GM23338 (cell line): ENCODE measurements around the gene UTP11. TPM values are rescaled to one million over a fixed set of nuclear protein-coding genes. Genes with fewer than 3 reads are reported as not detected.

Source experiments
- ATAC-seq: fragments of 200-7000 bp; cut with Tn5 transposase; 3 replicates; pipeline ENCODE4 v1.9.1; 2020
- DNase-seq: peaks from one replicate; pipeline ENCODE4 v3.0.0-alpha.2; 2015; ENCODE audit warnings: low spot score
- H2AFZ ChIP-seq: fragments of 200-600 bp; sonication (generic); 2 replicates; pipeline ENCODE4 v1.8.0; 2016; ENCODE audit warnings: antibody characterized with exemption, mild to moderate bottlenecking, moderate library complexity
- H3F3A ChIP-seq: fragments of 200-600 bp; sonication (generic); replicated peaks from 2 replicates; pipeline ENCODE4 v1.8.0; 2017; ENCODE audit warnings: antibody characterized with exemption, mixed run types, low read depth
- H3K27ac ChIP-seq: fragments of 200-600 bp; sonication (generic); 2 replicates; pipeline ENCODE4 v1.6.1; 2016; ENCODE audit warnings: low read depth
- H3K27me3 ChIP-seq: fragments of 200-600 bp; sonication (generic); 2 replicates; pipeline ENCODE4 v1.8.0; 2016; ENCODE audit warnings: mild to moderate bottlenecking, mixed run types, moderate library complexity; ENCODE audit not compliant: insufficient read depth
- H3K36me3 ChIP-seq: fragments of 200-600 bp; sonication (generic); 2 replicates; pipeline ENCODE4 v1.8.0; 2016; ENCODE audit warnings: mild to moderate bottlenecking; ENCODE audit not compliant: insufficient read depth
- H3K4me1 ChIP-seq: fragments of 200-600 bp; sonication (generic); 2 replicates; pipeline ENCODE4 v1.8.0; 2016; ENCODE audit warnings: mild to moderate bottlenecking, moderate library complexity; ENCODE audit not compliant: insufficient read depth
- H3K4me2 ChIP-seq: fragments of 200-600 bp; sonication (generic); 2 replicates; pipeline ENCODE4 v1.7.1; 2017; ENCODE audit warnings: mixed run types
- H3K4me3 ChIP-seq: fragments of 200-600 bp; sonication (generic); 2 replicates; pipeline ENCODE4 v1.6.1; 2016; ENCODE audit warnings: mixed run types
- H3K79me2 ChIP-seq: fragments of 200-600 bp; sonication (generic); replicated peaks from 2 replicates; pipeline ENCODE4 v1.8.0; 2017; ENCODE audit warnings: mild to moderate bottlenecking; ENCODE audit not compliant: insufficient read depth
- H3K9me2 ChIP-seq: fragments of 200-600 bp; sonication (generic); 2 replicates; pipeline ENCODE4 v1.8.0; 2017; ENCODE audit not compliant: insufficient read depth
- H4K20me1 ChIP-seq: fragments of 200-600 bp; sonication (generic); replicated peaks from 2 replicates; pipeline ENCODE4 v1.8.0; 2017; ENCODE audit warnings: mild to moderate bottlenecking; ENCODE audit not compliant: insufficient read depth
- H3K27ac Mint-ChIP-seq: 2 replicates; pipeline ENCODE4 v1.8.0; 2020; ENCODE audit warnings: inconsistent platforms, mild to moderate bottlenecking, moderate library complexity, mixed read lengths
- H3K27me3 Mint-ChIP-seq: 3 replicates; pipeline ENCODE4 v1.8.0; 2022; ENCODE audit warnings: low read depth, mild to moderate bottlenecking, moderate library complexity, mixed read lengths, inconsistent platforms; ENCODE audit not compliant: insufficient read depth, poor library complexity
- H3K36me3 Mint-ChIP-seq: 3 replicates; pipeline ENCODE4 v1.8.0; 2021; ENCODE audit warnings: low read depth, mild to moderate bottlenecking, inconsistent platforms, moderate library complexity, mixed read lengths
- H3K4me1 Mint-ChIP-seq: 3 replicates; pipeline ENCODE4 v1.8.0; 2020; ENCODE audit warnings: mild to moderate bottlenecking, inconsistent platforms, mixed read lengths
- H3K4me3 Mint-ChIP-seq: 3 replicates; pipeline ENCODE4 v1.8.0; 2021; ENCODE audit warnings: moderate library complexity, mild to moderate bottlenecking, inconsistent platforms, mixed read lengths
- H3K9me3 Mint-ChIP-seq: 3 replicates; pipeline ENCODE4 v1.8.0; 2020; ENCODE audit warnings: moderate library complexity, mild to moderate bottlenecking, inconsistent platforms, mixed read lengths
- CREB1 ChIP-seq: fragments of 250-450 bp; sonication (Bioruptor Pico); IDR thresholded peaks from 2 replicates; pipeline ENCODE4 v1.5.0; 2020; ENCODE audit warnings: low read depth, mild to moderate bottlenecking, moderate library complexity
- EZH2 ChIP-seq: fragments of 200-600 bp; sonication (generic); IDR thresholded peaks from one replicate; pipeline ENCODE4 v1.8.0; 2017; ENCODE audit warnings: antibody characterized with exemption, mild to moderate bottlenecking, low read depth; ENCODE audit not compliant: unreplicated experiment
- EZH2phosphoT487 ChIP-seq: fragments of 200-600 bp; sonication (generic); IDR thresholded peaks from one replicate; pipeline ENCODE4 v1.8.1; 2018; ENCODE audit warnings: antibody characterized with exemption; ENCODE audit not compliant: unreplicated experiment
- JUNB ChIP-seq: IDR thresholded peaks from one replicate; pipeline ENCODE4 v1.6.1; 2016; ENCODE audit warnings: antibody characterized with exemption; ENCODE audit not compliant: unreplicated experiment
- NANOG ChIP-seq: IDR thresholded peaks from 2 replicates; pipeline ENCODE4 v1.6.1; 2016; ENCODE audit warnings: antibody characterized with exemption, borderline replicate concordance
- POLR2AphosphoS5 ChIP-seq: IDR thresholded peaks from 2 replicates; pipeline ENCODE4 v1.6.1; 2016; ENCODE audit warnings: antibody characterized with exemption, low read depth
- STAT1 ChIP-seq: IDR thresholded peaks from one replicate; pipeline ENCODE4 v1.6.1; 2016; ENCODE audit warnings: antibody characterized with exemption; ENCODE audit not compliant: unreplicated experiment
- ZNF114 ChIP-seq: fragments of 250-450 bp; sonication (Bioruptor Pico); IDR thresholded peaks from 2 replicates; pipeline ENCODE4 v1.5.0; 2020; ENCODE audit warnings: mild to moderate bottlenecking, moderate library complexity
- ZNF331 ChIP-seq: fragments of 250-450 bp; sonication (Bioruptor Pico); IDR thresholded peaks from 2 replicates; pipeline ENCODE4 v1.5.0; 2020; ENCODE audit warnings: low read depth, mild to moderate bottlenecking, moderate library complexity
- polyA plus RNA-seq: library from polyadenylated mRNA; unstranded; fragments of >200 nt; fragmentation: Nextera tagmentation; extraction: Ambion mirVana; gene quantifications from 2 replicates; pipeline ENCODE4 v1.2.1, GENCODE V29; 2016
- total RNA-seq: library from RNA; depleted of rRNA; stranded (reverse); fragments of >200 nt; shearing (Covaris generic); gene quantifications from 2 replicates; pipeline ENCODE4 v1.2.3, GENCODE V29; 2014
- TF ChIP-seq, protein P1 (sequence below): fragments of 250-450 bp; sonication (Bioruptor Pico); IDR thresholded peaks from 2 replicates; pipeline ENCODE4 v1.5.0; 2020; ENCODE audit warnings: mild to moderate bottlenecking, moderate library complexity
- TF ChIP-seq, protein P2 (sequence below): IDR thresholded peaks from one replicate; pipeline ENCODE4 v1.6.1; 2018; ENCODE audit warnings: antibody characterized with exemption; ENCODE audit not compliant: unreplicated experiment
- TF ChIP-seq, protein P3 (sequence below), 2 experiments: fragments of 200-600 bp in 1 of 2; sonication (generic) in 1 of 2; conservative IDR thresholded peaks; 2 replicates each; pipeline versions ENCODE4 v1.5.1 to v1.6.1; 2016 to 2017; ENCODE audit warnings: antibody characterized with exemption in 2 of 2, low read depth in 2 of 2, mild to moderate bottlenecking in 2 of 2, moderate library complexity in 1 of 2
- TF ChIP-seq, protein P4 (sequence below): IDR thresholded peaks from 2 replicates; pipeline ENCODE4 v1.6.1; 2016; ENCODE audit warnings: antibody characterized with exemption

The UTP11 gene
- total and polyA plus RNA-seq, 2 experiments from 2014 or later, result 67.8 to 105 TPM

DNA sequence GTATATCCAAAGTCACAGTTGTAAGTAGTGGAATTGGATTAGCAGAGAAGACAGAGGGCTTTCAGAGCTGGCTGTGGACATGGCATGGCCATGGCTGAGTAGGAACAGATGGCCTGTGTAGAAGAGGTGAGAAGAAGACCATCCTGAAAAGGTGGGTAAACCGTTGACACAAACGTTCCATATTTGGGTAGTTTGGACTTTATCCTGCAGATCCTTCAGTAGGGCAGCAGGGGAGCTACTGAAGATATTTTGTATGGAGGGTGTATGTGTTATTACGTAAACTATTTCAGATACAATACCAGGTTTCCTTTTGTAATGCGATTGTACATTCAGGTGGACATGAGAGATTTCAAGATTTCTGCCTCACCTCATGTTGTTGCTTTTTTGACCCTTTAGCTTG, 1.6 kb downstream of the UTP11 start:
- Histone ChIP-seq H2AFZ (no peak overlapping the region), H3K4me1 (peaks cover 17% of the 10 kb centered on the region), H3K4me3 (peak overlapping the region; percentile 72; the same call in 1 of the 2 replicates), H4K20me1 (peaks cover 28% of the 10 kb centered on the region), H3K36me3 (peaks cover 17% of the 10 kb centered on the region), H3K9me2 (no peaks in the 10 kb centered on the region; the same call in 1 of the 2 replicates), H3K79me2 (peaks cover 52% of the 10 kb centered on the region), H3K27me3 (no peaks in the 10 kb centered on the region), H3F3A (peaks cover 36% of the 10 kb centered on the region), H3K4me2 (peak overlapping the region; percentile 76; the same call in 1 of the 2 replicates), H3K27ac (0 out of 2 replicates have a peak overlapping the region, but pooled peaks have one; percentile 24)
- TF ChIP-seq STAT1 (no peak), ZNF331 (CRISPR knock-in tag) (no peak), ZNF114 (CRISPR knock-in tag) (no peak), NANOG (no peak), POLR2AphosphoS5 (no peak), CREB1 (CRISPR knock-in tag) (no peak), EZH2phosphoT487 (no peak), EZH2 (no peak), JUNB (no peak)
- TF ChIP-seq, protein P1, sequence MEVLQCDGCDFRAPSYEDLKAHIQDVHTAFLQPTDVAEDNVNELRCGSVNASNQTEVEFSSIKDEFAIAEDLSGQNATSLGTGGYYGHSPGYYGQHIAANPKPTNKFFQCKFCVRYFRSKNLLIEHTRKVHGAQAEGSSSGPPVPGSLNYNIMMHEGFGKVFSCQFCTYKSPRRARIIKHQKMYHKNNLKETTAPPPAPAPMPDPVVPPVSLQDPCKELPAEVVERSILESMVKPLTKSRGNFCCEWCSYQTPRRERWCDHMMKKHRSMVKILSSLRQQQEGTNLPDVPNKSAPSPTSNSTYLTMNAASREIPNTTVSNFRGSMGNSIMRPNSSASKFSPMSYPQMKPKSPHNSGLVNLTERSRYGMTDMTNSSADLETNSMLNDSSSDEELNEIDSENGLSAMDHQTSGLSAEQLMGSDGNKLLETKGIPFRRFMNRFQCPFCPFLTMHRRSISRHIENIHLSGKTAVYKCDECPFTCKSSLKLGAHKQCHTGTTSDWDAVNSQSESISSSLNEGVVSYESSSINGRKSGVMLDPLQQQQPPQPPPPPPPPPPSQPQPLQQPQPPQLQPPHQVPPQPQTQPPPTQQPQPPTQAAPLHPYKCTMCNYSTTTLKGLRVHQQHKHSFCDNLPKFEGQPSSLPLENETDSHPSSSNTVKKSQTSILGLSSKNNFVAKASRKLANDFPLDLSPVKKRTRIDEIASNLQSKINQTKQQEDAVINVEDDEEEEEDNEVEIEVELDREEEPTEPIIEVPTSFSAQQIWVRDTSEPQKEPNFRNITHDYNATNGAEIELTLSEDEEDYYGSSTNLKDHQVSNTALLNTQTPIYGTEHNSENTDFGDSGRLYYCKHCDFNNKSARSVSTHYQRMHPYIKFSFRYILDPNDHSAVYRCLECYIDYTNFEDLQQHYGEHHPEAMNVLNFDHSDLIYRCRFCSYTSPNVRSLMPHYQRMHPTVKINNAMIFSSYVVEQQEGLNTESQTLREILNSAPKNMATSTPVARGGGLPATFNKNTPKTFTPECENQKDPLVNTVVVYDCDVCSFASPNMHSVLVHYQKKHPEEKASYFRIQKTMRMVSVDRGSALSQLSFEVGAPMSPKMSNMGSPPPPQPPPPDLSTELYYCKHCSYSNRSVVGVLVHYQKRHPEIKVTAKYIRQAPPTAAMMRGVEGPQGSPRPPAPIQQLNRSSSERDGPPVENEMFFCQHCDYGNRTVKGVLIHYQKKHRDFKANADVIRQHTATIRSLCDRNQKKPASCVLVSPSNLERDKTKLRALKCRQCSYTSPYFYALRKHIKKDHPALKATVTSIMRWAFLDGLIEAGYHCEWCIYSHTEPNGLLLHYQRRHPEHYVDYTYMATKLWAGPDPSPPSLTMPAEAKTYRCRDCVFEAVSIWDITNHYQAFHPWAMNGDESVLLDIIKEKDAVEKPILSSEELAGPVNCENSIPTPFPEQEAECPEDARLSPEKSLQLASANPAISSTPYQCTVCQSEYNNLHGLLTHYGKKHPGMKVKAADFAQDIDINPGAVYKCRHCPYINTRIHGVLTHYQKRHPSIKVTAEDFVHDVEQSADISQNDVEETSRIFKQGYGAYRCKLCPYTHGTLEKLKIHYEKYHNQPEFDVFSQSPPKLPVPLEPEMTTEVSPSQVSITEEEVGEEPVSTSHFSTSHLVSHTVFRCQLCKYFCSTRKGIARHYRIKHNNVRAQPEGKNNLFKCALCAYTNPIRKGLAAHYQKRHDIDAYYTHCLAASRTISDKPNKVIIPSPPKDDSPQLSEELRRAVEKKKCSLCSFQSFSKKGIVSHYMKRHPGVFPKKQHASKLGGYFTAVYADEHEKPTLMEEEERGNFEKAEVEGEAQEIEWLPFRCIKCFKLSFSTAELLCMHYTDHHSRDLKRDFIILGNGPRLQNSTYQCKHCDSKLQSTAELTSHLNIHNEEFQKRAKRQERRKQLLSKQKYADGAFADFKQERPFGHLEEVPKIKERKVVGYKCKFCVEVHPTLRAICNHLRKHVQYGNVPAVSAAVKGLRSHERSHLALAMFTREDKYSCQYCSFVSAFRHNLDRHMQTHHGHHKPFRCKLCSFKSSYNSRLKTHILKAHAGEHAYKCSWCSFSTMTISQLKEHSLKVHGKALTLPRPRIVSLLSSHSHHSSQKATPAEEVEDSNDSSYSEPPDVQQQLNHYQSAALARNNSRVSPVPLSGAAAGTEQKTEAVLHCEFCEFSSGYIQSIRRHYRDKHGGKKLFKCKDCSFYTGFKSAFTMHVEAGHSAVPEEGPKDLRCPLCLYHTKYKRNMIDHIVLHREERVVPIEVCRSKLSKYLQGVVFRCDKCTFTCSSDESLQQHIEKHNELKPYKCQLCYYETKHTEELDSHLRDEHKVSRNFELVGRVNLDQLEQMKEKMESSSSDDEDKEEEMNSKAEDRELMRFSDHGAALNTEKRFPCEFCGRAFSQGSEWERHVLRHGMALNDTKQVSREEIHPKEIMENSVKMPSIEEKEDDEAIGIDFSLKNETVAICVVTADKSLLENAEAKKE (CRISPR knock-in tag), result no peak
- TF ChIP-seq, protein P2, sequence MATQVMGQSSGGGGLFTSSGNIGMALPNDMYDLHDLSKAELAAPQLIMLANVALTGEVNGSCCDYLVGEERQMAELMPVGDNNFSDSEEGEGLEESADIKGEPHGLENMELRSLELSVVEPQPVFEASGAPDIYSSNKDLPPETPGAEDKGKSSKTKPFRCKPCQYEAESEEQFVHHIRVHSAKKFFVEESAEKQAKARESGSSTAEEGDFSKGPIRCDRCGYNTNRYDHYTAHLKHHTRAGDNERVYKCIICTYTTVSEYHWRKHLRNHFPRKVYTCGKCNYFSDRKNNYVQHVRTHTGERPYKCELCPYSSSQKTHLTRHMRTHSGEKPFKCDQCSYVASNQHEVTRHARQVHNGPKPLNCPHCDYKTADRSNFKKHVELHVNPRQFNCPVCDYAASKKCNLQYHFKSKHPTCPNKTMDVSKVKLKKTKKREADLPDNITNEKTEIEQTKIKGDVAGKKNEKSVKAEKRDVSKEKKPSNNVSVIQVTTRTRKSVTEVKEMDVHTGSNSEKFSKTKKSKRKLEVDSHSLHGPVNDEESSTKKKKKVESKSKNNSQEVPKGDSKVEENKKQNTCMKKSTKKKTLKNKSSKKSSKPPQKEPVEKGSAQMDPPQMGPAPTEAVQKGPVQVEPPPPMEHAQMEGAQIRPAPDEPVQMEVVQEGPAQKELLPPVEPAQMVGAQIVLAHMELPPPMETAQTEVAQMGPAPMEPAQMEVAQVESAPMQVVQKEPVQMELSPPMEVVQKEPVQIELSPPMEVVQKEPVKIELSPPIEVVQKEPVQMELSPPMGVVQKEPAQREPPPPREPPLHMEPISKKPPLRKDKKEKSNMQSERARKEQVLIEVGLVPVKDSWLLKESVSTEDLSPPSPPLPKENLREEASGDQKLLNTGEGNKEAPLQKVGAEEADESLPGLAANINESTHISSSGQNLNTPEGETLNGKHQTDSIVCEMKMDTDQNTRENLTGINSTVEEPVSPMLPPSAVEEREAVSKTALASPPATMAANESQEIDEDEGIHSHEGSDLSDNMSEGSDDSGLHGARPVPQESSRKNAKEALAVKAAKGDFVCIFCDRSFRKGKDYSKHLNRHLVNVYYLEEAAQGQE, result no peak
- TF ChIP-seq, protein P3, sequence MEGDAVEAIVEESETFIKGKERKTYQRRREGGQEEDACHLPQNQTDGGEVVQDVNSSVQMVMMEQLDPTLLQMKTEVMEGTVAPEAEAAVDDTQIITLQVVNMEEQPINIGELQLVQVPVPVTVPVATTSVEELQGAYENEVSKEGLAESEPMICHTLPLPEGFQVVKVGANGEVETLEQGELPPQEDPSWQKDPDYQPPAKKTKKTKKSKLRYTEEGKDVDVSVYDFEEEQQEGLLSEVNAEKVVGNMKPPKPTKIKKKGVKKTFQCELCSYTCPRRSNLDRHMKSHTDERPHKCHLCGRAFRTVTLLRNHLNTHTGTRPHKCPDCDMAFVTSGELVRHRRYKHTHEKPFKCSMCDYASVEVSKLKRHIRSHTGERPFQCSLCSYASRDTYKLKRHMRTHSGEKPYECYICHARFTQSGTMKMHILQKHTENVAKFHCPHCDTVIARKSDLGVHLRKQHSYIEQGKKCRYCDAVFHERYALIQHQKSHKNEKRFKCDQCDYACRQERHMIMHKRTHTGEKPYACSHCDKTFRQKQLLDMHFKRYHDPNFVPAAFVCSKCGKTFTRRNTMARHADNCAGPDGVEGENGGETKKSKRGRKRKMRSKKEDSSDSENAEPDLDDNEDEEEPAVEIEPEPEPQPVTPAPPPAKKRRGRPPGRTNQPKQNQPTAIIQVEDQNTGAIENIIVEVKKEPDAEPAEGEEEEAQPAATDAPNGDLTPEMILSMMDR (conservative IDR thresholded peaks at IDR 0.05; ENCODE audit: low read depth in 2 of 2), result no peak
- TF ChIP-seq, protein P4, sequence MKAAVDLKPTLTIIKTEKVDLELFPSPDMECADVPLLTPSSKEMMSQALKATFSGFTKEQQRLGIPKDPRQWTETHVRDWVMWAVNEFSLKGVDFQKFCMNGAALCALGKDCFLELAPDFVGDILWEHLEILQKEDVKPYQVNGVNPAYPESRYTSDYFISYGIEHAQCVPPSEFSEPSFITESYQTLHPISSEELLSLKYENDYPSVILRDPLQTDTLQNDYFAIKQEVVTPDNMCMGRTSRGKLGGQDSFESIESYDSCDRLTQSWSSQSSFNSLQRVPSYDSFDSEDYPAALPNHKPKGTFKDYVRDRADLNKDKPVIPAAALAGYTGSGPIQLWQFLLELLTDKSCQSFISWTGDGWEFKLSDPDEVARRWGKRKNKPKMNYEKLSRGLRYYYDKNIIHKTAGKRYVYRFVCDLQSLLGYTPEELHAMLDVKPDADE, result no peak
- peak overlapping the region; percentile 97 for H3K4me3 Mint-ChIP-seq
- peaks cover 51% of the 10 kb centered on the region for H3K36me3 Mint-ChIP-seq
- H3K9me3 Mint-ChIP-seq, result peaks cover 4% of the 10 kb centered on the region; the same call in 2 of the 3 replicates
- peaks cover 15% of the 10 kb centered on the region for H3K27me3 Mint-ChIP-seq
- peaks cover 13% of the 10 kb centered on the region for H3K4me1 Mint-ChIP-seq
- no peak overlapping the region for H3K27ac Mint-ChIP-seq
- no peak for ATAC-seq
- DNase-seq, result no peak
